BLaER1 (cell line): ENCODE data around the gene CNBD2.
"Not testable (repeated sequence)": the region's sequence is repeated elsewhere in the genome, so short reads cannot be mapped to it uniquely, and the experiment has no call there.

Experiments used
- H3K27ac ChIP-seq: shearing (Covaris generic); formaldehyde crosslinking; 2 replicates; pipeline ENCODE4 v1.8.1; 2022
- H3K27me3 ChIP-seq: shearing (Covaris generic); formaldehyde crosslinking; 2 replicates; pipeline ENCODE4 v1.8.1; 2022
- H3K36me3 ChIP-seq: shearing (Covaris generic); formaldehyde crosslinking; 2 replicates; pipeline ENCODE4 v1.8.1; 2022
- H3K4me1 ChIP-seq: shearing (Covaris generic); formaldehyde crosslinking; 2 replicates; pipeline ENCODE4 v1.8.1; 2022
- H3K4me2 ChIP-seq: shearing (Covaris generic); formaldehyde crosslinking; 2 replicates; pipeline ENCODE4 v1.8.1; 2022
- H3K4me3 ChIP-seq: shearing (Covaris generic); formaldehyde crosslinking; 2 replicates; pipeline ENCODE4 v1.8.1; 2022
- H3K9ac ChIP-seq: shearing (Covaris generic); formaldehyde crosslinking; 2 replicates; pipeline ENCODE4 v1.8.1; 2022
- H3K9me3 ChIP-seq: shearing (Covaris generic); formaldehyde crosslinking; 2 replicates; pipeline ENCODE4 v1.8.1; 2022
- H4K20me1 ChIP-seq: shearing (Covaris generic); formaldehyde crosslinking; 2 replicates; pipeline ENCODE4 v1.8.1; 2022
- Cebpa-rat ChIP-seq: shearing (Covaris generic); IDR thresholded peaks from 2 replicates; pipeline ENCODE4 v1.8.1; 2022

CNBD2 gene

GRCh38 chr20:35967979-35968640 lies at the start of gene CNBD2:
Gene CNBD2, plus strand, starts transcription at chr20:35968590. Its CDS starts 173 bp downstream, at chr20:35968763.
- Histone ChIP-seq H3K4me1 (no peaks in the 10 kb centered on the region), H3K4me3 (no peak within 1 kb of the TSS), H3K27ac (no peak within 1 kb of the TSS), H4K20me1 (no peaks in the 10 kb centered on the region), H3K9me3 (no peaks in the 10 kb centered on the region), H3K9ac (no peak within 1 kb of the TSS), H3K4me2 (no peak within 1 kb of the TSS), H3K36me3 (no peaks in the 10 kb centered on the region), H3K27me3 (no peaks in the 10 kb centered on the region)
- TF ChIP-seq Cebpa-rat: no peak

- Histone ChIP-seq H3K4me2 (no peak overlapping the region), H3K27me3 (no peaks in the 10 kb centered on the region), H3K4me1 (no peaks in the 10 kb centered on the region), H3K9me3 (no peaks in the 10 kb centered on the region), H3K36me3 (peaks cover 94% of the 10 kb centered on the region), H3K4me3 (no peak overlapping the region), H3K27ac (no peak overlapping the region), H4K20me1 (no peaks in the 10 kb centered on the region), H3K9ac (no peak overlapping the region)
- TF ChIP-seq Cebpa-rat: no peak
These were observed 47.9 kb upstream of the CNBD2 start for GRCh38 chr20:35920523-35920922.

- H3K9me3 ChIP-seq: no peaks in the 10 kb centered on the region
- no peak overlapping the region for H3K4me3 ChIP-seq
- H3K9ac ChIP-seq: no peak overlapping the region
- H3K4me2 ChIP-seq: no peak overlapping the region
- no peaks in the 10 kb centered on the region for H3K4me1 ChIP-seq
- H3K27me3 ChIP-seq: no peaks in the 10 kb centered on the region
- no peak for TF ChIP-seq Cebpa-rat
- peaks cover 91% of the 10 kb centered on the region for H3K36me3 ChIP-seq
- no peak overlapping the region for H3K27ac ChIP-seq
- no peaks in the 10 kb centered on the region for H4K20me1 ChIP-seq
These were observed 39.1 kb upstream of the CNBD2 start for GRCh38 chr20:35929301-35929700.

- H3K27me3 ChIP-seq: no peaks in the 10 kb centered on the region
- no peak overlapping the region for H3K4me3 ChIP-seq
- H3K9me3 ChIP-seq: no peaks in the 10 kb centered on the region
- H3K4me1 ChIP-seq: no peaks in the 10 kb centered on the region
- no peak overlapping the region for H3K27ac ChIP-seq
- peaks cover 97% of the 10 kb centered on the region for H3K36me3 ChIP-seq
- TF ChIP-seq Cebpa-rat: no peak
- no peaks in the 10 kb centered on the region for H4K20me1 ChIP-seq
- no peak overlapping the region for H3K9ac ChIP-seq
- H3K4me2 ChIP-seq: no peak overlapping the region
These were observed 34.3 kb upstream of the CNBD2 start for GRCh38 chr20:35934050-35934449.

GRCh38 chr20:35939264-35939663 lies 29.1 kb upstream of the CNBD2 start:
- Histone ChIP-seq H3K9me3 (no peaks in the 10 kb centered on the region), H3K36me3 (peaks cover 96% of the 10 kb centered on the region), H3K4me2 (no peak overlapping the region), H3K9ac (no peak overlapping the region), H3K27me3 (no peaks in the 10 kb centered on the region), H3K4me1 (no peaks in the 10 kb centered on the region), H4K20me1 (no peaks in the 10 kb centered on the region), H3K27ac (no peak overlapping the region), H3K4me3 (no peak overlapping the region)
- no peak for TF ChIP-seq Cebpa-rat

GRCh38 chr20:35941620-35942019 lies 26.8 kb upstream of the CNBD2 start:
- H3K27ac ChIP-seq: no peak overlapping the region
- no peak overlapping the region for H3K4me3 ChIP-seq
- H3K36me3 ChIP-seq: peaks cover 95% of the 10 kb centered on the region
- TF ChIP-seq Cebpa-rat: no peak
- H3K4me2 ChIP-seq: no peak overlapping the region
- H4K20me1 ChIP-seq: no peaks in the 10 kb centered on the region
- no peaks in the 10 kb centered on the region for H3K27me3 ChIP-seq
- no peaks in the 10 kb centered on the region for H3K9me3 ChIP-seq
- no peaks in the 10 kb centered on the region for H3K4me1 ChIP-seq
- no peak overlapping the region for H3K9ac ChIP-seq

GRCh38 chr20:35942243-35942642 lies 26.1 kb upstream of the CNBD2 start:
- Histone ChIP-seq H3K27me3 (no peaks in the 10 kb centered on the region), H3K9ac (no peak overlapping the region), H4K20me1 (no peaks in the 10 kb centered on the region), H3K4me2 (no peak overlapping the region), H3K27ac (no peak overlapping the region), H3K36me3 (peaks cover 95% of the 10 kb centered on the region), H3K4me1 (no peaks in the 10 kb centered on the region), H3K4me3 (no peak overlapping the region), H3K9me3 (no peaks in the 10 kb centered on the region)
- no peak for TF ChIP-seq Cebpa-rat

- no peak overlapping the region for H3K9ac ChIP-seq
- H3K36me3 ChIP-seq: peaks cover 84% of the 10 kb centered on the region
- no peaks in the 10 kb centered on the region for H3K9me3 ChIP-seq
- peaks cover 22% of the 10 kb centered on the region for H4K20me1 ChIP-seq
- no peak overlapping the region for H3K4me2 ChIP-seq
- peaks cover 10% of the 10 kb centered on the region for H3K4me1 ChIP-seq
- no peak overlapping the region for H3K27ac ChIP-seq
- H3K27me3 ChIP-seq: no peaks in the 10 kb centered on the region
- H3K4me3 ChIP-seq: no peak overlapping the region
- TF ChIP-seq Cebpa-rat: no peak
These were observed 20.9 kb upstream of the CNBD2 start for GRCh38 chr20:35947489-35947888.

- no peak for TF ChIP-seq Cebpa-rat
- no peak overlapping the region for H3K9ac ChIP-seq
These were observed 20.5 kb upstream of the CNBD2 start for GRCh38 chr20:35947907-35948306.

GRCh38 chr20:35950093-35950492 lies 18.3 kb upstream of the CNBD2 start:
- H3K9ac ChIP-seq: no peak overlapping the region
- H3K4me2 ChIP-seq: no peak overlapping the region
- TF ChIP-seq Cebpa-rat: no peak
- no peak overlapping the region for H3K27ac ChIP-seq
- H4K20me1 ChIP-seq: peaks cover 35% of the 10 kb centered on the region
- H3K9me3 ChIP-seq: no peaks in the 10 kb centered on the region
- no peak overlapping the region for H3K4me3 ChIP-seq
- no peaks in the 10 kb centered on the region for H3K27me3 ChIP-seq
- peaks cover 58% of the 10 kb centered on the region for H3K36me3 ChIP-seq
- peaks cover 18% of the 10 kb centered on the region for H3K4me1 ChIP-seq

More at GRCh38 chr20:35947907-35948306, 20.5 kb upstream of the CNBD2 start:
- Histone ChIP-seq H3K9me3 (no peaks in the 10 kb centered on the region), H3K36me3 (peaks cover 80% of the 10 kb centered on the region), H4K20me1 (peaks cover 26% of the 10 kb centered on the region), H3K4me2 (no peak overlapping the region), H3K27me3 (no peaks in the 10 kb centered on the region), H3K4me3 (no peak overlapping the region), H3K4me1 (peaks cover 14% of the 10 kb centered on the region), H3K27ac (no peak overlapping the region)

- Histone ChIP-seq H3K4me3 (peak overlapping the region; percentile 89), H3K9ac (peak overlapping the region; percentile 100; the same call in 1 of the 2 replicates)
- H3K27ac ChIP-seq: not testable (repeated sequence)
These were observed 16.3 kb upstream of the CNBD2 start for GRCh38 chr20:35952080-35952479.

More at GRCh38 chr20:35952080-35952479, 16.3 kb upstream of the CNBD2 start:
- H3K27me3 ChIP-seq, H3K9me3 ChIP-seq: not testable (repeated sequence)
- H4K20me1 ChIP-seq: peaks cover 35% of the 10 kb centered on the region
- H3K36me3 ChIP-seq: peaks cover 42% of the 10 kb centered on the region
- H3K4me1 ChIP-seq: peaks cover 25% of the 10 kb centered on the region
- H3K4me2 ChIP-seq: peak overlapping the region; percentile 90
